HG03558 (cell line): ENCODE measurements around the gene PPP2R3C.
"Not testable (repeated sequence)": the region's sequence is repeated elsewhere in the genome, so short reads cannot be mapped to it uniquely, and the experiment has no call there.

ENCODE experiments used
- ATAC-seq: cut with Tn5 transposase; IDR thresholded peaks from one replicate; pipeline ENCODE4 v1.9.1; 2021; ENCODE audit warnings: moderate number of reproducible peaks; ENCODE audit not compliant: unreplicated experiment; ENCODE audit errors: extremely low read depth

PPP2R3C gene

DNA sequence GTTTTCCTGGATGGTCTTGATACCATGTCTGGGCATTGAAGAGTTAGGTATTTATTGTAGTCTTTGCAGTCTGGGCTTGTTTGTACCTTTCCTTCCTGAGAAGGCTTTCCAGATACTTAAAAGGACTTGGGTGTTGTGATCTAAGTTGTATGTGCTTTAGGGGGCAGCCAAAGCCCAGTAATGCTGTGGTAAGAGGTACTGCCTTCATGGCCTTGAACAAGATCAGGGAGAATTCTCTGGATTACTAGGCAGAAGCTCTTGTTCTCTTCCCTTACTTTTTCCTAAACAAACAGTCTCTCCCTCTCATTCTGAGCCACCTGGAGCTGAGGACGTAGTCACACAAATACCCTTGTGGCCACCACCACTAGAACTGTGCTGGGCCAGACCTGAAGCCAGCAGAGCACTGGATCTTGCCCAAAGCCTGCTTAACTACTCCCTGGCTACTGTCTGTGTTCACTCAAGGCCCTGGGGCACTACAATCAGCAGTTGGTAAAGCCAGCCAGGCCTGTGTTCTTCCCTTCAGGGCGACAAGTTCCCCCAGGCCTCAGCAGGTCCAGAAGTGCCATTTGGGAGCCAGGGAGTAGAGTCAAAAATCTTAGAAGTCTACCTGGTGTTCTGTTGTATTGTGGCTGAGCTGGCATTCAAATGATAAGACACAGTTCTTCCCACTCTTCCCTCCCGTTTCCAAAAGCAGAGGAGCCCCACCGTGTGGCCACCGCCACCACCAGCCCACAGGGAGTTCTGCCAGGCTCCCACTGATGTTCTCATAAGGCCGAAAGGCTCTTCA lies 11.9 kb upstream of the PPP2R3C start:
- no peak for ATAC-seq

DNA sequence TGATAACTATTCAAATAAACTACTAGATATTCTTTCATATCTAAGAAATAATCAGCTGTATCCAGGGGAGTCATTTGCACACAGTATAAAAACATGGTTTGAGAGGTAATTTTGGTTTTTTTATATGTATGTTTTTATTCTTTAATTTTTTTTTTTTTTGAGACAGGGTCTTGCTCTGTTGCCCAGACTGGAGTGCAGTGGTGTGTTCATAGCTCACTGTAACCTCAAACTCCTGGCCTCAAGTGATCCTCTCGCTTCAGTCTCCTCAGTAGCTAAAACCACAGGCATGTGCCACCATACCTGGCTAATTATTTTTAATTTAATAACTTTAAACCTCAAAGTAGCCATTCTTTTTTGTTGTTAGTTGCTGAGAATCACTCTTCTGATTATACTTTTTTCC lies 2.3 kb upstream of the PPP2R3C start:
- no peak for ATAC-seq

- ATAC-seq: no peak
Observed at GRCh38 chr14:35123388-35123703, 1.6 kb upstream of the PPP2R3C start.

GRCh38 chr14:35122696-35123387 lies 1.1 kb upstream of the PPP2R3C start:
- no peak for ATAC-seq

DNA sequence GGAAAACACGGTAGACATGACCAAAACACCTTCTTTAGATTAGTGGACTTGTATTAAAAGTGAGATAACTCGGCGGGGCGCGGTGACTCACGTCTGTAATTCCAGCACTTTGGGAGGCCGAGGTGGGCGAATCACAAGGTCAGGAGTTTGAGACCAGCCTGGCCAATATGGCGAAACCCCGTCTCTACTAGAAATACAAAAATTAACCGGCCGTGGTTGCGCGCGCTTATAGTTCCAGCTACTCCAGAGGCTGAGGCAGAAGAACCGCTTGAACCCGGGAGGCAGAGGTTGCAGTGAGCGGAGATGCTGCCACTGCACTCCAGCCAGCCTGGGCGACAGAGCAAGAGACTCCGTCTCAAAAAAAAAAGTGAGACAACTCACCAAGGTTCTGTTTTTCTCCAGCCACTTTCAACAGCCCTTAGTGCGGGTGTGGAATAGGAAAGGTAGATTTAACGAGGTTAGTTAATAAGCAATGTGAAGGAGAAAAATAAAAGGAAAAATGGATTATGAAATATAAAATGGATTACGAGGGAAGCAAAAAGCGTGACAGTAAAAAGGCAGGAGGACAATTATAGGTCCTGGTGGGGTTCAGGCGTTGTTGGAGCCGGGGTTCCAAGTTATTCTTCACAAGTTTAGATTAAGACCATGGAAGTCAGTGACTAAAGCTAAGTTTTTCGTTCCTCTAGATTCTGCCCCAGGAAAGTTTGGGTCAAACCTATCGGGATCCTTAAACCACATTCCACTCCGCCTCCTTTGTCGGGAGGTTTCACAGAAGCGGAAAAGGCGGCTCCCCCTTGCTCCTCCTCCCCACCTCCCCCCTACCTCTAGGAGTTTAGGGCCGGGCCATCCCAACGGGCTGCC lies 534 bp downstream of the PPP2R3C start:
- no peak for ATAC-seq

- ATAC-seq: no peak
Observed at GRCh38 chr14:35117112-35117511, 4.7 kb downstream of the PPP2R3C start.

DNA sequence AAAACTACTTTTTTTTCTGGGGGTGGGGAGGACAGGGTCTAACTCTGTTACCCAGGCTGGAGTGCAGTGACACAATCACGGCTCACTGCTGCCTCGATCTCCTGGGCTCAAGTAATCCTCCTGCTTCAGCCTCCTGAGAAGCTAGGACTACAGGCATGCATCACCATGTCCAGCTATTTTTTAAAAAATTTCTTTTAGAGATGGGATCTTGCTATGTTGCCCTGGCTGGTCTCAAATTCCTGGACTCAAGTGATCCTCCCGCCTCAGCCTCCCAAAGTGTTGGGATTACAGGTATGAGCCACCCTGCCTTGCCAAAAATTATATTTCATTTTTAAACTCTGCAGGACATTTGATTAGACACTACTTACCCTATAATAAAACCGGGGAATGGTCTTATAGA lies 5.5 kb downstream of the PPP2R3C start:
- no peak for ATAC-seq

GRCh38 chr14:35114036-35114435 lies 7.8 kb downstream of the PPP2R3C start:
- no peak for ATAC-seq

- ATAC-seq: no peak
Observed at GRCh38 chr14:35113308-35113950, 8.4 kb downstream of the PPP2R3C start.

- no peak for ATAC-seq
Observed at GRCh38 chr14:35112641-35113040, 9.1 kb downstream of the PPP2R3C start.

GRCh38 chr14:35107866-35108265 lies 13.9 kb downstream of the PPP2R3C start:
- no peak for ATAC-seq

- not testable (repeated sequence) for ATAC-seq
Observed at GRCh38 chr14:35094645-35095044, 27.1 kb downstream of the PPP2R3C start.

DNA sequence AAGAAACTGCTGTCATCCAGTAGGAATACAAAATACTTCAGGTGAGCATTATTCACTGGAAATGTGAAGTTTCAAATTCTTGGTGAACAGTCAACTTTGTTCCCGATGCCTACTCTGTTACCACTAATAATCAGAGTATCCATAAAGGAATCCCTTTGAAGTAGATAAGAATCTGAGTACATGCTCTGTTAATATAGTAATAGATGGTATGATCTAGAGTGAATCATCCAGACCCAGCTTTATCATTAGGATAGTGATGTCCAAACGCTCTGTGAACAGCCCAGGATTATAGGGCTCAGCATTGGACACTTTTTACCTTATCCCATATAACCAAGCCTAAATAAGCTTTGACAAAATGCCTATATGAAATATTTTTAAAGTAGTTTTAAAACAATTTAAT lies 33.3 kb downstream of the PPP2R3C start:
- no peak for ATAC-seq

DNA sequence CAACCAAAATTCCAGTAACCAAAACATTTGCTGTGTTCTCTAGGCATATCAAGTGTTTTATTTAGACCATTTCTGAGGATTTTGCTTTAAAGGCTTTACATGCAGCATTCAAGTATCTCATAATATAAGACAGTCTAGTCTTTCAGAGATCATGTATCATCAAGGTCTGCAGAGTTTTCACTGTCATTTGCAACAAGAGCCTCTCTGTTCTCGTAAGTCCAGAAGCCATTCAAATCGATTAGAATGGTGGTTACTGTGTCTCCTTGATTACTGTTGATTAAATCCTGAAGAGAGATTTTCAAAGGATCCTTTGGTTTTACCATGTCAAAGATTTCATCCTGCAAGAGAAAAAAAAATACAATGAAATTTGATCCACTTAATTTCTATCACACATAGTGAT lies 36.3 kb downstream of the PPP2R3C start:
- ATAC-seq: no peak

- no peak for ATAC-seq
Observed at GRCh38 chr14:35083530-35084150, 38.1 kb downstream of the PPP2R3C start.

DNA sequence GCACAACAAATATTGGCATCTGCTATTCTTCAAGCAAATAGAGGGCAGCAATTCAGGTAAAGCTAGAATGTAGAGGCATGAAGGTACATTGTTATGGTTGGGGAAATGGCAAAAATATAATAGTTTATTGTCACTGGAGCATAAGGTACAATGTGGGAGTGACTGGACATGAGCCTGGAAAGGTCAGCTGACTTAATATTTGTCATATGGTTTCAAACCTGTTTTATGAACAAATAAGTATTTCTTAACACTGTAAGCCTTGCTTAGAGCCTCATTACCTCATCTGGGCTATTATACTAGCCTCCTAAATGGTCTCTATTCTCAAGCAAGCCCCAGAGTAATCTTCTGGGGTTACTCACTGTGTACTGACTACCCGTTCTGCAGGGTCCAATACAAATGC lies 42.0 kb downstream of the PPP2R3C start:
- ATAC-seq: no peak

DNA sequence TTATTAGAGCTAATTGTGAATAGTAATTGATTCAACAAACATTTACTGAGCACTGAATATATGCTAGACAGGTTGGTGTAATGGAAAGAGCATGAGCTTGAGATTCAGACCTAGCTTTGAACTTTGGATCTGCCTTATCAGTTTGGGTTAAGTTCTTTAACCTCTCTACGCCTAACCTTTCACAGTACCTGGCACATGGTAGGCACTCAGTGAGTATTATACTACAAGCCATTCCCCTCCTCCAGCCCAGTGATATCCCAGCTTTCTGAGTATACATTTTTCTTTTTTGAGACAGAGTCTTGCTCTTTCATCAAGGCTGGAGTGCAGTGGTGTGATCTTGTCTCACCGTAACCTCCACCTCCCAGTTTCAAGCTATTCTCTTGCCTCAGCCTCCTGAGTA lies 43.7 kb downstream of the PPP2R3C start:
- ATAC-seq: no peak

GRCh38 chr14:35073486-35073885 lies 48.3 kb downstream of the PPP2R3C start:
- no peak for ATAC-seq

GRCh38 chr14:35072226-35072625 lies 49.6 kb downstream of the PPP2R3C start:
- ATAC-seq: no peak
